NT2/D1 (cell line): ENCODE data around the gene TMEM132D.

Experiments used
- SUZ12 ChIP-seq: IDR thresholded peaks from 2 replicates; pipeline ENCODE4 v1.6.1; 2011; ENCODE audit not compliant: insufficient read length, insufficient read depth; ENCODE audit errors: extremely low read depth
- YY1 ChIP-seq: IDR thresholded peaks from 2 replicates; pipeline ENCODE4 v1.6.1; 2011; ENCODE audit not compliant: insufficient read length, insufficient read depth
- ZNF274 ChIP-seq: IDR thresholded peaks from 2 replicates; pipeline ENCODE4 v1.6.1; 2011; ENCODE audit warnings: mild to moderate bottlenecking, low read depth, low read length

DNA sequence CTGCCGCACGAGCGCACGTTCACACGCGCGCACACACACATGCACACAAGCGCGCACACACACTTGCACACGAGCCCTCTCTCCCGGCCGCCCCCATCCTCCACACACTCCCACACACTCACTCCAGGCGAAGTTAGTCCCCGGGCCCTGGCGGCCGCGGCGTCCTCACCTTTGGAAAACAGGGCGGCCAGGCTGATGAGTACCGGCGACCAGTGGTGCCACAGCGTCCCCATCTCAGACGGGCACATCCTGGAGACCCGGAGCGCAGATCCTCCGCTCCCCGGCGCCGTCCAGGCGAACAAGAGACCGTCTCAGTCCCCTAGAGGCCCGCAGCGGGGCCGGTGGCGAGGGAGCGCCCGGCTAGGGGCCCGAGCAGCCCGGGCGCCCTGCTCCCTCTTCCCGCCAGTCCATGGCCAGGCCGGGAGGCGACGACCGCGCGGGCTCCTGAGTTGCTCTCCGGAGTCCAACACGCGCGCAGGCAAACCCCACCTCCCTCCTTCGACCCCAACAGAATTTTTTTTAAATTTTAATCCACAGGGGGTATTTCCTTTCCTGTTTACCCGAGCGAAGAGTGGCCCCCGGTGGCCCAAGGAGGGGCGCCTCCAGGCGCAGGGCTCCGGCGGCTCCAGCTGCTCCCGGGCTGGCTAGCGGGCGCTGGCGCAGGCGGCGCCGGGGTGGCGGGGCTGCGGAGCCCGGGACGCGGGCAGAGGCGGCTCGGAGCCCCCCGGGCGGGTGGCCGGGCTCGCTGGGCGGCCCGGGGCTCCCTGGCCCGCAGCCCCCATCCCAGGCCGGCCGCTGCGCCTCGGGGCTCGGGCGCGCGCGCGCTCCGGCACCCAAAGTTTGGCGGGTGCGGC lies 506 bp downstream of the TMEM132D start:
- TF ChIP-seq ZNF274, result no peak
- TF ChIP-seq YY1, result no peak
- TF ChIP-seq SUZ12, result no peak
